ENCODE data around the gene UBXN11.

DNA sequence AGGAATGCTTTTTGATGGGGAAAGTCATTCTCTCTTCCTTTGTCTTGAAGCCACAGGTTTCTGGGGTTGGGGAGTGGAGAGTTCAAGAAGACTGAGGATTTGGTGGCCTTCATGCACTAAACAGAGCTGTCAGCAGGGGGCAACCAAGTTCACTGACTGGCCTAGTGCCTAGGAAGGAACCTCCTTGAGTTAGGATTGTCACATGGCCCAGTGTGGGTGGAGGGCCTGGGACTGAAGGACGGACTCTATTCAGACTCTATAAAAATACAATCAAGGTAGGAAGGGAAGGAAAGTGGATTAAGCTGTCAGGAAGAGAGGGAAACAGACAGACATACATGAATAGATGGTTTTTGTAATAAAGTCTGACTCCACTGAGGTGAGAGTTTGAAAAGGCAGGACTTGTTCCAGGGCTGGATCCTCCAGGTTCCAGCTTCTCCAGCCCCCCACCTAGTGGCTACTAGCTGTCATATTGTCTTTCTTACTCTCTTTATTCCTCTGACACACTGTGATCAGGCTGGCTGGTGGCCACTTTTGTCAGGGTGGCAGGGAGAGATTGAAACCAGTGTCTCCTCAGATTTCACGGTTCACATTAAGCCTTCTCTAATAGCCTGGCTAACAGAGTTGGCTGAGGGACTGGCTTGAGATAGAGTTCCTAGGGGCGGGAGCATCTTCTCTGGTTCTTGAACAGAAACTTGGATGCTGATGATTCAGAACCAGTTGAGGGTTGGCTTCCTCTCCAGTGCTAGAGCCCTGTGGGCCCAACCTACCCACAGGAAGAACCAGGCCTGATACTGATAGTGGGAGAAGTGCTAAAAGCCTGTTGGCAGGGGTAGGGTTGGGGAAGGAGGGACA is 30.6 kb downstream of the UBXN11 start:
- TF ChIP-seq, protein P1, sequence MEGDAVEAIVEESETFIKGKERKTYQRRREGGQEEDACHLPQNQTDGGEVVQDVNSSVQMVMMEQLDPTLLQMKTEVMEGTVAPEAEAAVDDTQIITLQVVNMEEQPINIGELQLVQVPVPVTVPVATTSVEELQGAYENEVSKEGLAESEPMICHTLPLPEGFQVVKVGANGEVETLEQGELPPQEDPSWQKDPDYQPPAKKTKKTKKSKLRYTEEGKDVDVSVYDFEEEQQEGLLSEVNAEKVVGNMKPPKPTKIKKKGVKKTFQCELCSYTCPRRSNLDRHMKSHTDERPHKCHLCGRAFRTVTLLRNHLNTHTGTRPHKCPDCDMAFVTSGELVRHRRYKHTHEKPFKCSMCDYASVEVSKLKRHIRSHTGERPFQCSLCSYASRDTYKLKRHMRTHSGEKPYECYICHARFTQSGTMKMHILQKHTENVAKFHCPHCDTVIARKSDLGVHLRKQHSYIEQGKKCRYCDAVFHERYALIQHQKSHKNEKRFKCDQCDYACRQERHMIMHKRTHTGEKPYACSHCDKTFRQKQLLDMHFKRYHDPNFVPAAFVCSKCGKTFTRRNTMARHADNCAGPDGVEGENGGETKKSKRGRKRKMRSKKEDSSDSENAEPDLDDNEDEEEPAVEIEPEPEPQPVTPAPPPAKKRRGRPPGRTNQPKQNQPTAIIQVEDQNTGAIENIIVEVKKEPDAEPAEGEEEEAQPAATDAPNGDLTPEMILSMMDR (IDR thresholded peaks at IDR 0.05; ENCODE audit: low read length), result peak; percentile 81
- no peak for TF ChIP-seq EZH2 (IDR thresholded peaks at IDR 0.05; ENCODE audit: borderline replicate concordance, low read length)
